HG02885 (cell line): Measurements from ENCODE around the gene TNFRSF1B.

Experiments
- ATAC-seq: cut with Tn5 transposase; IDR thresholded peaks from one replicate; pipeline ENCODE4 v1.9.1; 2021; ENCODE audit warnings: mild to moderate bottlenecking; ENCODE audit not compliant: unreplicated experiment, poor library complexity

The TNFRSF1B gene

DNA sequence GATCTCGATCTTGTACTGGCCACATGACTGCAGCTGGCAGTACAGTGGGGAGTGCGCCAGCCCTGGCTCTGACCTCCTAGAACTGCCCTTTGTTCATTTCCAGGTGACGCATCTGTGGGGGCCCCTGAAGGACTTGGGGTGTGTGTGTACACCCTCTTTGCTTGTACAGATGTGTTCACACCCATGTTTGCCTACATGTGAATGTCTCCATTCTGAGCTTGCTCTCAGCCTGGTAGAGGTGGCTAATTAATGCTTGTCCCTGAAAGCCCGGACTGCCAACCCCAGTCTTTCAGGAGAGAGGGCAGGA lies 19.8 kb downstream of the TNFRSF1B start:
- no peak for ATAC-seq

DNA sequence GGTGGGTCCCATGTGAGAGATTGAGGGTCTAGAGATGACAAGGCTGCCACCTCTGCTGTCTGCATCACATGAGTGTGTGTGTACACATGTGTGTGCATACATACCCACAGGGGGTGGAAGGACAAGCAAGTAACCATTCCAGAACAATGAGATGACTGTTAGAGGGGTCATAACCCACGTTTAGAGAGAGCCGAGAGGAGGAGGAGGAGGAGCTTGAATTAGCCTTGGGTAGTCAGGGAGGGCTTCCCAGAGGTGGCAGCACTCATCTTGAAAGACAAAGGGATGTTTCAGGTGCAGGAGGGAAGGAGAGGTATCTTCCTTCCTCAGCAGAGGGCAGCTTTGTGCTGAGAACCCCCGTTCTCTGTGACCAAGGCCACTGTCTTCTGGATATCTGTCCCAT lies 21.3 kb downstream of the TNFRSF1B start:
- no peak for ATAC-seq

DNA sequence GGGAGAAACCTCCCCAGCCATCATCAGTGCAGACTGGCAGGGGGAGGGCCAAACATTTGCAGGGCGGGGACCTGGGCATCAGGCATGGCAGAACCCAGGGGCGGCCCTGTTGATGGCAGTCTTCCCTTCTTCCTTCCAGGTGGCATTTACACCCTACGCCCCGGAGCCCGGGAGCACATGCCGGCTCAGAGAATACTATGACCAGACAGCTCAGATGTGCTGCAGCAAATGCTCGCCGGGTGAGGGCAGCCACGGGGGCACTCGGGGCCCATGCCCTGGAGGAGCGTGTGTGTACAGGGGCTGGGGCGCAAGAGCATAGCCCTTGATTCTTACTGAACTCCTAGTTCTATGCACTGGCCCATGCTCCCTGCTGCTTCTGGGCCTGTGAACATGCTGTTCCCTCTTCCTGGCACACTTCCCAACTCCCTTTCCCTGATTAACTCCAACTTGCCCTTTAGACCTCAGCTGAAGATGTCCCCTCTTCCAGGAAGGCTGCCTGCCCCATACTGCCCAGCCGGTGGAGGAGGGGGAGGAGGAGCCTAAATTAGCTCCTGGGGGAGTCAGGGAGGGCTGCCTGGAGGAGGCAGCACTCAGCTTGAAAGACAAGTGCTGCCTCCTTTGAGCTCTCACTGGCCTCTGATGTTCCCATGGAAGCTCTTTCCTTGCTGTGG lies 22.0 kb downstream of the TNFRSF1B start:
- no peak for ATAC-seq

DNA sequence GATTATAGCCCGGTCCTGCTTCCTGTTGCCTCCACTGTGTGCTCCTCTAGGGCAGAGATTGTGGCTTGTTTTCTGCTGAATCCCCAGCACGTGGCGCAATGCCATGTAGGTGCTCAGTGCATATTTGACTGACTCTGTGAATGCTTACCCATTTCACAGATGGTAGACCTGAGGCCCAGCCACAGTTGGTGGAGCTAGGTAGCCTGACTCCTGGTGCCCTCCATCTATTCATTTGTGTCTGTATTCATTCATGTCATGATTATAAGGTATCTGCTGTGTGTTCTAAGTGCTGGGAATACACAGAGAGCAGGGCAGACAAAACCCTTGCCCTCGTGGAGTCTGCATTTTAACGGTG lies 22.5 kb downstream of the TNFRSF1B start:
- ATAC-seq, result no peak

DNA sequence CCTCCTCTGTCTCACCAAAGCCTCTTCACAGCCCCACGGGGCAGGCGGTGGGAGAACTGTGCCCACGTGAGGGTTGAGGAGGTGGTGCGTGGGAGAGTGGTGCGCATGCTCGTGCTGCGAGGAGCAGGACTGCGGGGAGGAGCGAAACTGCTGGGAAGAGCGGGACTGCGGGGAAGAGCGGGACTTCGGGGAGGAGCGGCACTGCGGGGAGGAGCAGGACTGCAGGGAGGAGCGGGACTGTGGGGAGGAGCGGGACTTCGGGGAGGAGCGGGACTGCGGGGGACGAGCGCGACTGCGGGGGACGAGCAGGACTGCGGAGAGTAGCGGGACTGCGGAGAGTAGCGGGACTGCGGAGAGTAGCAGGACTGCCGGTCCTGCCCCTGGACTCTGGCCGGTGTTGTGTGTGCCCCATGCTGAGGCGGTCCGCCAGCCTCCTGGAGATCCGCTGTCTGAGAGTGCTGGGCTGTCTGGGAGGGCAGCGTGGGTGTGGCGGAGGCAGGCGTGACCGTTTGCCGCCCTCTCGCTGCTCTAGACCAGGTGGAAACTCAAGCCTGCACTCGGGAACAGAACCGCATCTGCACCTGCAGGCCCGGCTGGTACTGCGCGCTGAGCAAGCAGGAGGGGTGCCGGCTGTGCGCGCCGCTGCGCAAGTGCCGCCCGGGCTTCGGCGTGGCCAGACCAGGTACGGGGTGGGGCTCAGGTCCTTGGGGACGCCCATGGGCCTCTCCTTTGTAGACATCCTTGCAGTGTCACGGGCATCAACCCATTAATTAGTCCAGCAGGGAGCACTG lies 24.6 kb downstream of the TNFRSF1B start:
- ATAC-seq, result no peak

DNA sequence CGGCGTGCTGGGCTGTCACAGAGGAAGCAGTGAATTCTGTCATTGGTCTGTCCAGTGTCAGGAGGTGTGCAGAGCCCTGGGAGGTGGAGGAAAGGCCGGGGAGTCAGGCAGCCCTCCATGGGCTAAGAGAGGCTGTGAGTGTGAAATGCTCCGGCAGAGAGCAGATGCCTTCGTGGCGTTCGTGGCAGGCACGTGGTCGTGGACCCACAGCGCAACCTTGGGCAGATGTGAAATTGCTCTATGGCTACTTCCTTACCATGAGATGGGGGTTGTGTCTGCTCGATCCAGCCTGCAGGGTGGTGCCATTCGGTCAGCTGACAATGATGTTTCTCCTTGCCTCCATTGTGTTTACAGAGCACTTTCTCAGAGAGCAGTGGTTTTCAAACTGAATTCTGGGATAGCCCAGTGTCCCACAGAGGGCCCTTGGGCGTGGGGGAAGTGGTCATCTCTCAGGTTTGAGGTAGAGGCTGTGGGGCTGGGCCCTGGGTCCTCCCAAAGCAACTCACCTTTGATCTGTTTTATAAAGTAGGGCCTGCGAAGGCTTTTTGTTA lies 27.9 kb downstream of the TNFRSF1B start:
- ATAC-seq, result no peak

DNA sequence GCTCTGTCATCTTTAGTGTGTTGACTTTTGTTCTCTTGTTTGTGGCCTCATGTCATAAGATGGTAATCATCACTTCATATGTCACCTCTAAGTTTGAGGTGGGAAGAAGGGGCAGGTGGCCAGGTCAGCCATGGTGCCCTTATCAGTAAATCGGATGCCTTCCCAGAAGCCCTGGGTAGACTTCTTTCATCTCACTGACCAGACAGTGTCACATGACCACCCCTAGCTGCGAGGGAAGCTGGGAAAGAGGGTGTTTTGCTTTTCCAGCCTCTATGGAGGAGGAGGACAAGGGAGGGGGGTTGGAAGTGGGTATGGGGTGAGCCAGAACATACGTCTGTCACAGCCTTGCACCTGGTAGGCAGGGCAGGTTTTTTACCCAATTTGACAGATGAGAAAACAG lies 28.6 kb downstream of the TNFRSF1B start:
- no peak for ATAC-seq

DNA sequence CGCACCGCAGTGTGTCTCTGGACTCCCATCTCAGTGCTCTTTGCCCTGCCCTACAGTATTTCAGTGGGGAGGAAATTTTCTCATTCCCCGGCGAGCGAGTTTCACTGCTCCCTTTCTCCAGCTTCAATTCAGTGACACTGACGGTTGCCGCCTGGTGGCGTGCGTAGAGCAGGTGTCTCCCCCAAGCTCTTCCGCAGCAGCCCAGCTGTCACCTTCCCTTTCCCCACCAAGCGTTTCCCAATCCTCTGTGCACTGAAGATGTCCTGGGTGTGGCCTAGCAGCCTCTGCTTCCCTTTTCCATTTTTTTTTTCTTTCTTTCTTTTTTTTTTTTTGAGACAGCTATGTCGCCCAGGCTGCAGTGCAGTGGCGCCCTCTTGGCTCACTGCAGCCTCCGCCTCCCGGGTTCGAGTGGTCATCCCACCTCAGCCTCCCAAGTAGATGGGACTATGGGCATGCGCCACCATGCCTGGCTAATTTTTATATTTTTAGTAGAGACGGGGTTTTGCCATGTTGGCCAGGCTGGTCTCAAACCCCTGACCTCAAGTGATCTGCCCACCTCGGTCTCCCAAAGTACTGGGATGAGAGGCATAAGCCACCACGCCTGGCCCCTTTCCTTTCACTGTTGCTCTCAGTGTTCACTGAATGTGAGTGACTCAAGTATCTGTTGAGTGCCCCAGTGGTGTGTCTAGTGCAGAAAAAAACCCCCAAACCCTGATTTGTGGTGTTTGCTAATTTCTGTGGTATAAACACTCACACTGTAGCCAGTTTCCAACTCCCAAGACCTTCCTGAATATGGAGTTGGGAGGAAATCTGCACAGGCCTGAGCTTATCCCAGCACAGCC lies 30.1 kb downstream of the TNFRSF1B start:
- no peak for ATAC-seq

DNA sequence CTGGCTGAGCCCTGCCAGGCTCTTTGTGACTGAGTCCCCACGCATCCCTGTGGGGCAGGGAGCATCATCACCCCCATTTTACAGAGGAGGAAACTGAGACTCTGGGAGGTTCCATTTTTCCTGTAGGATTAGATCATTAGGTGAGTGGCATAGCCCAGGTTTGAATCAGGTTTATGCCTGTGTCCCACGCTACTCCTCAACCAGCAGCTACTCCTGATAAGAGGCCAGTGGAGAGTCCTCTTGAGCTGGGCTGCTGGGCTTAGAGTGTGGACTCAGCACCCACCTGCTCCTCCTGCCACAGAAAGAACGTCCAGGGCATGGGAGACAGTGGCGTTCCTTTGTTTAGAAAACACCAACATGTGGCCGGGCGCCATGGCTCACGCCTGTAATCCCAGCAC lies 30.7 kb downstream of the TNFRSF1B start:
- no peak for ATAC-seq

DNA sequence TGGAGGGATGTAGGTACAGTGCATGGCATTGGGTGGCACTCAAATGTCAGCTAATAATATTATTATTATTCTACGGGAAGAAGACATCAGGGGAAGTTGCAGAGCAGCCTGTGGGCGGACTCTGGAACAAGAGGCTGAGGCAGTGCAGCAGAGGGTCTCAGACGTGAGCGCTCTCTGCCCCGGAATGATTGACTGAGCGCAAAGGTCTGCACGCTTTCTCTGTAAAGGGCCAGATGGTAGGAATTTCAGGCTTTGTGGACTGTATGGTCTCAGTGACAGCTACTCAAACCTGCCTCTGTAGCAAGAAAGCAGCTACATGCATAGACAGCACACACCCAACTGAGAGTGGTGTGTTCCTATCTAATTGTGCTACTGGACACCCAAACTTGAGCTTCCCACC lies 33.4 kb downstream of the TNFRSF1B start:
- no peak for ATAC-seq

DNA sequence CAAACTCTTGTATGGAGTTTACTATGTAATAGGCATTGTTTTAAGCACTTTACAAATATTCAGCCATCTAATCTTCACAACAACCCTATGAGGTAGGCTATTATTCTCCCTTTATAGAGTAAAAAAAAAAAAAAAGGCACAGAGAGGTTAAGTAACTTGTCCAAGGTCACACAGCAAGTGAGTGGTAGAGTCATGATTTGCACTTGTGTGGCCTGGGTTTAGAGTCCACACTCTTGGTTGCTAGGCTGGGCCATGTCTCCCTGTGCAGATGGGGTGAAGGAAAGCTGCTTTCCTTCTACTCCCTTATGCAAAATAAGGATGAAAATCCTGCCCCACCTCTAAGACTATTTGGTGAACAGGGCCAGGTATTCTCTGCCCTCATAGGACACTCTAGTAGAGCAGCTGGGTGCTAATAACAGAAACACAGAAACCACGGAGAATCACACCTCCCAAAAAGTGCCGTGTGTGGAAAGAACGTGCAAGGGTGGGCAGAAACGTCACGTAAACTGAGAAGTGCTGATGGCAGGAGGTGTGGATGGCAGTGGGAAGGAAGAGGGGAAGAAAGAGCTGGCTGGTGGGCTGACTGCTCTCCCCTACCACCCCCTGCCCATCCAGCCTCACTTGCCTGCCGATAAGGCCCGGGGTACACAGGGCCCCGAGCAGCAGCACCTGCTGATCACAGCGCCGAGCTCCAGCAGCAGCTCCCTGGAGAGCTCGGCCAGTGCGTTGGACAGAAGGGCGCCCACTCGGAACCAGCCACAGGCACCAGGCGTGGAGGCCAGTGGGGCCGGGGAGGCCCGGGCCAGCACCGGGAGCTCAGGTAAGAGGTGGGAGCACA lies 34.8 kb downstream of the TNFRSF1B start:
- no peak for ATAC-seq

DNA sequence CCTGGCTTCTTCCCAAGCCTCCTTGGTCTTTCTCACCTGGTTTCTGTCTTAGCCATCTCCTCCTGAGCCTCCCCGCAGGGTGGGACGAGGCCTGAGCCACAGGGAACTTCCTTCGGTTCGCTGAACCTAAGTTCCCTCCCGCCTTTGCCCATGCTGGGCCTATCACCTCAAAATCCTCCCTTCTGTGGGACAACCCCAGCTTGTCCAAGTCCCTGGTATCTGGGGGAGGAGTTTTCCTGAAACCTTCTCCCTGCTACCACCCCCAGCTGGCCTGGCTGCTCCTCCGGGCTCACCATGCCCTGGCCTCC lies 35.4 kb downstream of the TNFRSF1B start:
- ATAC-seq, result no peak

DNA sequence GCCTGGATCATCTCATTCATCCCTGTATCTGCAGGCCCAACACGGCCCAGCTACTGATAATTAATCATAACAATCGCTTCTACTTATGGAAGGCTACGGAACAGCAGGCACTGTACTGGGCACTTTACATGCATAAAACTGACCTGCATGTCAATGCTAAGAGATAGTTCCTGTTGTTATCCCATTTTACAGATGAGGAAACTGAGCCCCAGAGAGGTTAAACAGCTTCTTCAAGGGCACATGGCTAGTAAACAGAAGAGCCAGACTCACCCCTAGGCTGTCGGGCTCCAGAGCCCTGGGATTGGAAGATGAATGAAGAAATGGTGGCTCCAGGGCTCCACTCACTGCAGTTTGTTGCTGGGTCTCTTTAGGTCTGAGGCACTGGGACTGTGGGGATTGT lies 35.8 kb downstream of the TNFRSF1B start:
- no peak for ATAC-seq

DNA sequence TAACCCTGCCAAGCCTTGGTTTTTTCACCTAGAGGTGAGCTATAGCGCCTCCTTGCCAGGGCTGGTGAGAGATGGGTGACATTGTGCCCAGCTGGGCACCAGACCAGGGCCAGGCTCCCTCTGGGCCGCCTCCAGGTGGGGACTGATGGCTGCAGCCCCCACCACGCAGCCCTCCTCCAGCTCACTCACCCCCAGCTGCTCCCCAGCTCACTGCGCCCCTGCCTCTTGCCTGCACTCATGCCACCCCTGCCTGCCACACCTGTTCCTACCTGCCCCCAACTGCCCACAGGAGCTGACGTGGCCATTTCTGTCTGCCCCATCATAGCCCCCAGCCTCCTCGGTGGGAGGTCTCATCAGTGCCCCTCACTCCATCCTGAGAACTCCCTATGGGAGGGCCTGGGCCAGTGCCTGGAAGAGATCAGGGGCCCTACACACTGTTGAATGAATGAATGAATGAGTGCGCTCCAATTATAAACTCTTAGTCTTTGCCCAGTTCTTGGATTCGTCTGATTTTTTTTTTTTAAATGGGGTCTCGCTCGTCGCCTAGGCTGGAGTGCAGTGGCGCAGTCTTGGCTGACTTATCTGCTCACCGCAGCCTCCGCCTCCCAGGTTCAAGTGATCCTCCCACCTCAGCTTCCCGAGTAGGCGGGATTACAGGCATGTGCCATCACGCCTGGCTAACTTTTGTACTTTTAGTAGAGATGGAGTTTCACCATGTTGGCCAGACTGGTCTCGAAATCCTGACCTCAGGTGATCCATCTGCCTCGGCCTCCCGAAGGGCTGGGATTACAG lies 36.6 kb downstream of the TNFRSF1B start:
- no peak for ATAC-seq

DNA sequence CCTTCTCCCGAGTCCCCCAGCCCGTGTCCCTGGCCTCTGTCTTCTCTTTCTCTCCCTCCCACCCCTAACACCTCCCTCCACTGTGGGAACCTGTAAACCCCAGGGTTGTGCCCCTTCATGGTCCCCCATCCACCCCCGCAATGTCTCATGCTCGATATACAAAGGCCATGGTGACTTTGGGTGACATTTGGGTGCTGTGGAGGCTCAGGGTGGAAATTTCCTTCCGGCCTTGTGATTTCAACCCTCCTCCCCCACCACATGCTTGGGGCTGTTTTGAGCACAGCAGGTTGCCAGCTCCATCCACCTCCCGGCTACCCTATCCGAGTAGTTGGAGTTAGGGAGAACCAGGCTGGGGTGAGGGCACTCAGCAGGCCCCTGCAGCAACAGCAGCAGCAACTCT lies 37.3 kb downstream of the TNFRSF1B start:
- no peak for ATAC-seq

DNA sequence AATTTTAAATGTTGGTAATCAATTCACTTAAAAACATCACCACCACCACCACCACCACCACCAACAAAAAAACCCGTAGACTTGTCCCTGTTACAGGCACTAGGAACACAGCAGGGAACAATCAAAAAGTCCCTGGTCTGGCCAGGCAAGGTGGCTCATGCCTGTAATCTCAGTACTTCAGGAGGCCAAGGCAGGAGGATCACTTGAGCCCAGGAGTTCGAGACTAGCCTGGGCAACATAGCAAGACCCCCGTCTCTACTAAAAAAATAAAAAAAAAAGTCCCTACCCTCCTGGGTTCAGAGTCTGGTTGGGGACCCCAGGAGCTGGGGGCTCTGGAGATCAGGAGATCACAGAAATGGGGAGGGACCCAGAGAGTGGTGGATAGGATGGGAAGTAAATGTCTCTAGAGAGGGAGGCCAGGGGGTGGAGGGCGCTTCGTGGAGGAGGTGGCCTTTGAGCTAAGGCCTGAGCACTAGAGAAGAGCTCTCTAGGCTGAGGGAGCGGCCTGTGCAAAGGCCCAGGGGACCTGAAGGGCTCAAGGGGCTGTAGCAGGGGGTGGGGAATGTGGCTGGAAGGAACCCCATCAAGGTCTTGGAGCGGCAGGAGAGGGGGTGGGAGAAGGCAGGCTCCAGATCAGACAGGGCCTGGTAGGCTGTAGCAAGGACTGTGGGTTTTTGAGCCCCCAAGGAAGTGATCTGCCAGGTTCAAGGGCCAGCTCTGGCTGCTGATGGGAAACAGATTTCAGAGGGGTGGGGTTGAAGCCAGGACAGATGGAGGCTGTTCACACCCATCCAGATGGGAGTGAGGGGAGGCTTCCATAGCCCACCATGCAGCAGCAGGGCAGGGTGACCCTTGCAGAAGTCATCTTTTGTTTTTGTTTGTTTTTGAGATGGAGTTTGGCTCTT lies 38.2 kb downstream of the TNFRSF1B start:
- no peak for ATAC-seq

DNA sequence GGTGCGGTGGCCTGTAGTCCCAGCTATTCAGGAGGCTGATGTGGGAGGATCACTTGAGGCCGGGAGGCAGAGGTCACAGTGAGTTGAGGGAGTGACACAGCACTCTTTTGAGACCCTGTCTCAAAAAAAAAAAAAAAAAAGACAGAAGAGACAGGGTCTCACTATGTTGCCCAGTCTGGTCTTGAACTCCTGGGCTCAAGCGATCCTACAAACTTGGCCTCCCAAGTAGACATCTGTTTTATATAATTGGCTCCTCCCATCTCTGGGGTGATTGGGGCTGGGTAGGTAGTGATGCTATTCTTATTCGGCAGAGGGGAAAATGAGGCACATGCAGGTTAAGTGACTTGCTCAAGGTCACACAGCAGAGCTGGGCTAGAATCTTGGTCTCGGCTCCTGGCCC lies 39.4 kb downstream of the TNFRSF1B start:
- ATAC-seq, result no peak

DNA sequence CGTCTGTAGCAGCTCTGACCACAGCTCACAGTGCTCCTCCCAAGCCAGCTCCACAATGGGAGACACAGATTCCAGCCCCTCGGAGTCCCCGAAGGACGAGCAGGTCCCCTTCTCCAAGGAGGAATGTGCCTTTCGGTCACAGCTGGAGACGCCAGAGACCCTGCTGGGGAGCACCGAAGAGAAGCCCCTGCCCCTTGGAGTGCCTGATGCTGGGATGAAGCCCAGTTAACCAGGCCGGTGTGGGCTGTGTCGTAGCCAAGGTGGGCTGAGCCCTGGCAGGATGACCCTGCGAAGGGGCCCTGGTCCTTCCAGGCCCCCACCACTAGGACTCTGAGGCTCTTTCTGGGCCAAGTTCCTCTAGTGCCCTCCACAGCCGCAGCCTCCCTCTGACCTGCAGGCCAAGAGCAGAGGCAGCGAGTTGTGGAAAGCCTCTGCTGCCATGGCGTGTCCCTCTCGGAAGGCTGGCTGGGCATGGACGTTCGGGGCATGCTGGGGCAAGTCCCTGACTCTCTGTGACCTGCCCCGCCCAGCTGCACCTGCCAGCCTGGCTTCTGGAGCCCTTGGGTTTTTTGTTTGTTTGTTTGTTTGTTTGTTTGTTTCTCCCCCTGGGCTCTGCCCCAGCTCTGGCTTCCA lies 40.1 kb downstream of the TNFRSF1B start:
- no peak for ATAC-seq
